NCI-H345 treated with DMSO at 0.1 percent for 48 hours (cell line): ENCODE data around the gene OR5D13.

ENCODE experiments used
- DNase-seq: peaks from one replicate; lab custom pipeline; 2025; ENCODE audit not compliant: unreplicated experiment; lab: John Stamatoyannopoulos, UW

OR5D13 gene

DNA sequence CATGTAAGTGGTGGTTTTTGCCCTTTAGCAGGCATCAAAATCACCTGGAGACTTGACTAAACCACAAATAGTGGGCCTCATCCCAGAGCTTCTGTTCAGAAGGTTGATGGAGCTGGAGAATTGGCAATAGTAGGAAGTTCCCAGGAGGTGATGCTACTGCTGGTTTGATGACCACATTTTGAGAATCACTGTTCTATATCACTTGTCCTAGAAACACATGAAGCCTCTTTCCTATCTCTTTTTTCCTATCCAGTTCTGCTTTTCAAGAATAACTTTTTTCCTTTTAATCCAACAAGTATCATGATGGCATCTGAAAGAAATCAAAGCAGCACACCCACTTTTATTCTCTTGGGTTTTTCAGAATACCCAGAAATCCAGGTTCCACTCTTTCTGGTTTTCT is at the start of gene OR5D13:
TSS of gene OR5D13 (plus strand) at position 301 of the 400 bp plus-strand sequence. CDS start at position 301, 0 bp downstream.
- no peak for DNase-seq

DNA sequence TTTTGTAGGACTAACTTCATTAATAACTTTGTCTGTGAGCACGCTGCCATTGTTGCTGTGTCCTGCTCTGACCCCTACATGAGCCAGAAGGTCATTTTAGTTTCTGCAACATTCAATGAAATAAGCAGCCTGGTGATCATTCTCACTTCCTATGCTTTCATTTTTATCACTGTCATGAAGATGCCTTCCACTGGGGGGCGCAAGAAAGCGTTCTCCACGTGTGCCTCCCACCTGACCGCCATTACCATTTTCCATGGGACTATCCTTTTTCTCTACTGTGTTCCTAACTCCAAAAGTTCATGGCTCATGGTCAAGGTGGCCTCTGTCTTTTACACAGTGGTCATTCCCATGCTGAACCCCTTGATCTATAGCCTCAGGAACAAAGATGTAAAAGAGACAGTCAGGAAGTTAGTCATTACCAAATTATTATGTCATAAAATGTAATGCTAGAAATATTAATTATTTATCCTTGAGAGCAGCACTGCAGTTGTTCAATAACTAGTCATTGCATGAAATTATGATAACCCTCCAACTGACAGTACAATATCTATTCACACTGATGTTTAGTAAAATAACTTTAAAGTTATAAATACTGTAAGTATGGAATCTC is 46.4 kb upstream of the OR5D13 start:
- no peak for DNase-seq

DNA sequence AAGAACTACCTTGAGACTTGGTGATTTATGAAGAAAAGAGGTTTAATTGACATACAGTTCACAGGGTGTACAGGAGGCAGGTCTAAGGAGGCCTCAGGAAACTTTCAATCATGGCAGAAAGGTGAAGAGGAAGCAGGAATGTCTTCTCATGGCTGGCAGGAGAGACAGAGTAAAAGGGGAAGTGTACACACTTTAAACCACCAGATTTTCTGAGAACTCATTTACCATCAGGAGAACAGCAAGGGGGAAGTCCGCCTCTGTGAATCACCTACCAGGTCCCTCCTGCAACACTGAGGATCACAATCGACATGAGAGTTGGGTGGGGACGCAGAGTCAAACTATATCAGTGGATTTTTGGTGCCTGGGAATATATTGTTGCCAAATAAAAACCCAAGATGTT is 40.3 kb upstream of the OR5D13 start:
- no peak for DNase-seq

GRCh38 chr11:55791606-55792005 is 18.4 kb downstream of the OR5D13 start:
- no peak for DNase-seq

DNA sequence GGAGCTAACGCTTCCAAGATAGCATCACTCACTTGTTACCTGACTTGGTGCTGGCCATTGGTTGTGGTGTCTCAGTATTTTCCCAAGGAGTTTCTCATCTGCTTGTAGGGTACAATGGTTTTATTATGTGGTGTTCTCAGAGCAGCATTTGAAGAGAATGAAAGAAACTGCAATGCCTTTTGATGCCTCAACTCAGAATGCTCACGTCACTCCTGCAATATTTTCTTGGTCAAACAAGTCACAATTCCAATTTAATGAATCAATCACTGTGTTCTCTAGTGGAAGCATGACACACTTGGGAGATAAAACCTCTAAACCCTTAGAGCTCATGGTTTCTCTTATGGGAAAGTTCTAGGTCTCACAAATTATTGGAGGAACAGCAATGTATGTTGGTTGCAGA is 20.1 kb downstream of the OR5D13 start:
- DNase-seq = no peak

DNA sequence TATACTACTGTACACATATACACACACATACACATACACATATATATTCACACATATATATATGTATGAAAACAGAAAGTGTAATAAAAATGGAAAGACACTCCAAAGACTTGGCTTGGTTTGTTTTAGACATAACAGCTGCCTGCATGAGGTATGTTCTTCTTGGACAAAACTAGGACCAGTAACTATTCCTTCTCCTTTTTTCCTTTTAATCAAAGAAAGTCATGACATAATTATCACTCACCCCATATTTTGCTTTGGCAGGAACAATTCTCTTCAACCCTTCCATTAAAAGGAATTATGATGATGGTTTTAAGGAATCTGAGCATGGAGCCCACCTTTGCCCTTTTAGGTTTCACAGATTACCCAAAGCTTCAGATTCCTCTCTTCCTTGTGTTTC is 22.0 kb downstream of the OR5D13 start, which contains the start of gene OR5D14:
TSS of gene OR5D14 (plus strand) at position 301 of the 400 bp plus-strand sequence. CDS start at position 301, 0 bp downstream.
- DNase-seq = no peak

- no peak for DNase-seq
These were observed 33.0 kb downstream of the OR5D13 start for GRCh38 chr11:55806248-55806647.

DNA sequence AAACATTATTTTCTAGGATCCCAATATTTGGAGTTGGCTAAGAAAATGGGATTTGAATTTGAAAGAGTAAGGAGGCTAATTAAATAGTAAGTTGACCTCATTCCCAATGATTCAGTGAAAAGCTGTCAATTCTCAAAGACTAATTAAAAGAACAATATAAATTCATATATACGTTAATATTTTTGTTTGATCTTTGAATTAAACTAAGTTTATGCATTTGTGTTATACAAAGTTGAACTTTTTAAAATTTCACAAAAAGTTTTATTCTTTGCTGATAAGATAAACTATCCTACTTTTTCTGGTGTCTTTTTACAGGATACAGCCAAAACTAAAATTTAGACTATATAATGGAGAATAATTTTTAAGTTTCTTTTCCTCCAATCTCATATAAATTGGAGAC is 37.8 kb downstream of the OR5D13 start, which contains the start of gene OR5L1:
TSS of gene OR5L1 (plus strand) at position 301 of the 400 bp plus-strand sequence. CDS start 100 bp downstream, outside the sequence.
- DNase-seq = no peak

GRCh38 chr11:55819330-55819729 is 46.1 kb downstream of the OR5D13 start, which contains the start of gene OR5D18:
Gene OR5D18 (plus strand): TSS chr11:55819630. CDS start chr11:55819630, 0 bp downstream.
- DNase-seq = no peak
